HG02852 (cell line): ENCODE measurements around the gene ANXA2.

Experiments
- ATAC-seq: cut with Tn5 transposase; IDR thresholded peaks from one replicate; pipeline ENCODE4 v1.9.1; 2021; ENCODE audit warnings: mild to moderate bottlenecking, moderate library complexity; ENCODE audit not compliant: unreplicated experiment

ANXA2 gene

DNA sequence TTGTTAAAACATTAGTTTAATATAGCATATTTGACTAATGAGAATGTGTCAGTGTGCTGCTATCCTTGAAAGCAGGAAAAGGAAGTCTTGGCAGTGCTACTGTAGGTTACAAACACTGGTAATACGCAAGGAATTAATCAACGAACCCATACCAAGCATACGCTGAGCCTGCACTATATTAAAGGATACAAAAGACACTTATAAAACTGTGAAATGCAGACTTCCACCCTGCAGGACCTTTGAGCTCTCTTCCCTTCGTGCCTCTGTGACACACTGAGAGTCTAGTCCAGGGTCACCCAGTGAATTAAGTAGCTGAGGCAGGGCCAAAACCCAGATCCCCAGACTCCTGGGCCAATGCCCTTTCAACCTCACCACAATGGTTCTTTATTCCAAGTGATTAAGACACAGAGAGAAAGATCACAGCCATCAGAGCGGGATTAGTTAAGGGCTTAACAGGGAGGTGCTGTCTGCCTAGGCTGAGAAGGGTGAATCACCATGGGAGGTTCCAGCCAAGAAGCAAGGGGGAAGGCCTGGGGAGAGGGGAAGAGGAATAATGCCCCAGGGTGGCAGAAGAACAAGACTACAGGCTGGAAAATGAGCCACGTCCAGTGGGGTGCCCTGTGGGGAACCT lies 6.8 kb downstream of the ANXA2 start:
- no peak for ATAC-seq

DNA sequence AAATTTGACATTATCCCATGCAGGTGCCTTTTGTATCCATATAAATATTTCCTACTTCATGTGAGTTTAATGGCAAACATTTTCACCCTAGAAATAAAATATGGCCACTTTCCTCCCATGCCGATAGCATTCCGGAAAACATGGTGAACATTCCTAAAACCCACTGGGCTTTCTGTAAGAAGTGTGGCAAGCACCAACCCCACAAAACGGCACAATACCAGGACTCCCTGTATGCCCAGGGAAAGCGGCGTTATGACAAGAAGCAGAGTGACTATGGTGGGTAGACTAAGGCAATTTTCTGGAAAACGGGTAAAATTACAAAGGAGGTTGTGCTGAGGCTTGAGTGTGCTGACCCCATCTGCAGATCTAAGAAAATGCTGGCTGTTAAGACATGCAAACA lies 7.6 kb downstream of the ANXA2 start:
- ATAC-seq = no peak

DNA sequence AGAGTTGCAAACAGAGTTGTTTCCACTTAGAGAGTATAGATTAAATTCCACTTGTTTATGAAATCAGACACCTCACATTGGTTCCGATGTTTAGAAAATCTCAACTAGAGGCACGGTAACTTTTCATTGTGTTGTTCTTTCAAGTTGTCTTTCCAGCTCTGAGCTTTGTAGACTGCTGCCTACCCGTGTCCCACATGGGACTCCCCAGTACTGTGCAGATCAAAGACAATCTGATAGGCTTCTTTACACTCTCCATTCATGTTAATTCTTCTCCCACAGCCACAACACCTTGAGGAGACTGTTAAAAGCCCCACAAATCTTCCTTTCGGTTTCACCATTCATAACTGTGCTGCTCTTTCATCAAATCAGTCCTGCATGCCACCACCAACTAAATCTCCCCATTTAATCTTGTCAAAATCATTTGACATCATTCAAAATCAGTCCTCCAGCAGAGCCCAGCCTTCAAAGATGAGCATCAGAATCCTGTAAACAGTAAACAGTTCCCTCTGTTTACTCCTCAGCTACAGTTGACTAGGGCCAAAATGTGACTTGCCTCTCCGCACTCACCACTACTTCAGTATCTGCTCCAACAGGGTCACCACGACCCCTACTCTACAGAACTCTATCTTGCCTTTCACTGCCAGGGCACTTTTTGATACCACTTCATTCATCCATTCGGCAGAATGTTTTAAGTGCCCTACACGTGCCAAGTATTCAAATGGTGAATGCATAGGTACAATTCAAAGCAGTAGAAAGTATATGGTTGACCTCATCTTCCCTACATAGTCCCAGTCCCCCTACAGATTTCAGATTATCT lies 8.3 kb downstream of the ANXA2 start:
- peak; percentile 93 for ATAC-seq

DNA sequence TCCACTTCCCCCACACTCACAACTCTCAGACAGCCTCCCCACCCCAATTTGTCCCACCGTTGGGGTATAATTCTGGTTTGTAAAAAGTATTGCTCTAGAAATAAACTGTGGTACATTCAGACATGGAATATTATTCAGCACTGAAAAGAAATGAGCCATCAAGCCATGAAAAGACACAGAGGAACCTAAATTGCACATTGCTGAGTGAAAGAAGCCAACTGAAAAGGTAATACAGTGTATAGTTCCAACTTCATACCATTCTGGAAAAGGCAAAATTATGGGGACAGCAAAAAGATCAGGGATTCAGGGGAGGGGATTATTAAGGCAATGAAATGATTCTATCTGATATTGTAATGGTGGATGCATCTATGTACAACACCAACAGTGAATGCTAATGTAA lies 10.5 kb downstream of the ANXA2 start:
- ATAC-seq = no peak

DNA sequence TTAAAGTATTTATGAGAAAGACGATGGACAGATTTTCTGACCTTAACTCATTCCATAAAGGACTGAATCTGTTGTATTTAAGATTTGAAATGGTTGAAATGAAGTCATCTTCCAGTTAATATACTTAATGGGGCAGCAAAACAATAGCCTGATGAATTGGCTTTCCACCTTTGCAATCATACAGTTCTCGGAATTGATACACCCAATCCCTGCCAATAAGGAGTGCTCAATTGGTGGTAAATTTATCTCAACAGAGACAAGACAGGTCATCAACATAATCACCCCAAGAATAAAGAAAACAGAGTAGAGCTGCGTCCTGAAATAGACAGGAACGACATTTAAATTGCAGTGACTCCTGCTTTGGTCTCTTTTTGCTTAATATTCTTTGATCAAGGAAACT lies 11.2 kb downstream of the ANXA2 start:
- ATAC-seq = no peak

DNA sequence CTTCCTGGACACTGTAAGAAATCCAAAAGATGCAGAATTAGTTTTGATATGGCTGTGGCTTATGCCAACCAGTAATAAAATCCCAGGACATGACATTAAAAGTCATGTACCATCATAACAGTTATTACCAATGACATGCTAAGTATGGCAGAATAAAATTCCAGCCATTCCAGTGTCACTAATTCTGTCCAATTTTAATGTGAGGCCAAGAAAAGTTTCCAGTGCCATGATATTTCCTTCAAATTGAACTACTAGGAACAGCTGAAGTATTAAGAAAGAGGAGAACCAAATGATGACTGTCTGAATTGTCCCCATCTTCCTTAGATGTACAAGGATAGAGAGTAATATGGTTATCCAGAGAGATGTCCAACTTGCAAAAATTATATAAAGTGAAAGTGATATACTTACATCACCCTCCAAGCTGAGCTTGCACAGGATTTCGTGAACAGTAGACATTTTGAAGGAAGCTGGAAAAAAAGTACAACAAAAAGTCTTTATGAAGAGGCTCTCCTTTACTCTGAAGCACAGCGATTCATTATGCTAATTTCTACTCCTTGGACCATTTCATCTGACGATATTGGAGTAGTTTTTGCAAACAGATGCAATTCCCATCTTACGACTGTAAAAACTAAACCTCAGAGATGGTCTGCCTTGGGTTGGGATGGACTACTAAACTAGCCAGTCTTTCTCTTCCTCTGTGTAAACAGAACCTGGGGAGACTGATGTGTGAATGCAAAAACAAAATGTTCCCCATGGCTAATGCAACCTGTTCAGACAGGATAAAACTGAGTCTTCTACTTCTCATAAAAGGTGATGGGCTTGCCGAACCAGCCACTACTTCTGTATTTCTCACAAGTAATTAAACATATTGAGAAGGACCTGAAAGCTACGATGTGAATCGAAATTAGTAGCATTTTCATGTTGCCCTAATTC lies 11.9 kb downstream of the ANXA2 start:
- no peak for ATAC-seq

DNA sequence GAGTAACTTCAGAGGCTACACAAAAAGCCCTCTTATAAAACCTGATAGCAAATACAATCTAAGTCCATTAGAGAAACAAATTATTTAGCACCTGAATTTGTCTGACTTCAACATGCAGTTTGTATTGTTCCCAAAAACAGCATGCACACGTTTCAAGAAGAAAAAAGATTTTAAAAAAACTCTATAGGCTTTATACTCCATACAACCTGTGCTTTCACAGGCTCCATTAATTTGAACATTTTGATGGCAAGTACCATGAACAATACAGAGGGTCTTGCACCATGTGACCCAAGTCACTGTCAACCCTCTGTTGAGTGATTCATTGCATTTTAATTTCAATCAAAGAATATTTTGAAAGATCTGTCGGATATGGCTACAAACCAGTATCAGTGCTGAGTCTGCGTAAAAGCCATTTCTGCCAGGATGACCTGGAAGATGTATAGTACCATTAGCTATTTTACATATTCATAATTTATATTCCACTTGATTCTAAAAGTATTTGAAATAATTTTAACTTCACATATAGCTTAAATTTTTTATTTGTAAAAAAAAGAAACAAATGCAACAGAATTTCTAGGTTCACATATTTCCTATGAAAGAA lies 13.2 kb downstream of the ANXA2 start:
- ATAC-seq = no peak

DNA sequence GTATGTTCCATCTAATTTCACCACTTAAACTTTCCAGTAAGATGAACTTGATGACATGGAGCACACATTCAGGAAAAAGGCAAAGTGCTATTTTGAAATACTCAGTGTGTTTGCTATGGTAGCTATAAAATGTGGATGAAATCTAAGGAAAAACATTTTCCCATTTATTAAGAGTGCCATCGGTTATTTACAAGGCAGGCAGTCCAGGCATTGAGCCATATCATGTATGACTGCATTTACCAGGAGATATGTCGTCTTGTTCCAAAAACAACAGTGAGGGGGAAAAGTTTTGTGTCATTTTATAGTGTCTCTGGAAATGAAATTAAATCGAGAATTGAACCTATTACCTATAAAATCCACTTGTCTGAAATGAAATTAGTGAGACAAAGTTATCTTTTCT lies 13.7 kb downstream of the ANXA2 start:
- ATAC-seq = no peak

DNA sequence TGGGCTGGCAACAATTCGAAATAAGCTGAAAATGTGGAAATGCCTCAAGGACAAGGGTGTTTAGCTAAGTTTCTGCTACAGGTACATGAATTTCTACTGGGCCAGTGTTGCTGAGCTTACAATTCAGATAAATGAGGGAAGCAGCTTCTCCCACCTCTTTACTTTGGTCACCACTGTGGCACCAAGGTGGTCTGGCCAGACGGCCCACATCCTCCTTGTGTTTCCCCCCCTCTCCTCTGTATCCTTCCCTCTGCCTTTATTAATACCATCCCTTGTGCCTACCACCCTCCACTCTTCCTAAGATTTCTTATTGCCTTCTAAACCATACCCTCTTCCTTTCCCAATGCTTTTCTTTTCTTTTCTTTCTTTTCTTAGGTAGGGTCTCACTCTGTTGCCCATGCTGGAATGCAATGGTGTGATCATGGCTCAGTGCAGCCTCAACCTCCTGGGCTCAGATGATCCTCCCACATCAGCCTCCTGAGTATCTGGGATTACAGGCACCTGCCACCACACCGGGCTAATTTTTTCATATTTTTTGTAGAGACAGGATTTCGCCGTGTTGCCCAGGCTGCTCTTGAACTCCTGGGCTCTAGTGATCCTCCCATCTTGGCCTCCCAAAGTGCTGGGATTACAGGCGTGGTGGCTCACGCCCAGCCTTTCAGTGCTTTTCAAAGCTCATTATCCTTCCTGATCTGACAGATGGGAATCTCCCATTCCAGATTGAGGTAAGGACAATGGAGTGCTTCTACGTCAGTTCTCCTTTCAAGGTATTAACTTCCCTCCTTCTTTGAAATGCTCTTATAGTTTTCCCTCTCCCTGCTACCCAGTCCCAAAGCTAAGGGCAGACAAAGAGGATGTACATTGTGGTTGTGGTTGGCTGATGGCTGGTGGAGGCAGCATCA lies 14.8 kb downstream of the ANXA2 start:
- ATAC-seq = no peak

DNA sequence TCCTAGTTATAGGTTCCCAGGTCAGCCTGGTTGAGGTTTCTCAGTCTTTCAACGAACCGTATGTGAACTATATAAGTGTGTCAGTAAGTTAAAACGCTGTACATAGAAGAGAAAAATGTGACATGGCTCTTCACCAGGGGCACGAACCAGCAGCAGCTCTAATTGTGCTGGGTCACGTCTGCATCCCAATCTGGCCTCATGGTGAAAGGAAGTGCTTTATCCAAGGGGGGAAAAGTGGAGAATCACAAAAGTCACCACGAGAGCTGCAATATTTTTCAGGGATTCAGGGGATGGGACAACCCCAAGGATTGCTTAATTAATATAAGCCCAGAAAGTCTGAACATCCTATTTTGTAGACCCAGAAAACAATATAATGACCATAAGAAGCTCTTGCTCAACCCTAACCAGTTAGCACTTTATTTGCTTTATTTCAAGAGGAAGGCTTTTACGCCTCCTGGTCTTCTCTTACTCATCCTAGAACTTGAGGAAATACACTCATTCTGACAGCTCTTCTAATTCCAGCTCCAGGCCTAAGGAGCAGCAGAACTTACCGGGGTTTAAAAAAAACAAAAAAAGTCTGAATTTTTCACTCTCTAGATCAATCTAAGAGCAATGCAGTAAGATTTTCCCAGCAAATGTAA lies 16.5 kb downstream of the ANXA2 start:
- no peak for ATAC-seq

DNA sequence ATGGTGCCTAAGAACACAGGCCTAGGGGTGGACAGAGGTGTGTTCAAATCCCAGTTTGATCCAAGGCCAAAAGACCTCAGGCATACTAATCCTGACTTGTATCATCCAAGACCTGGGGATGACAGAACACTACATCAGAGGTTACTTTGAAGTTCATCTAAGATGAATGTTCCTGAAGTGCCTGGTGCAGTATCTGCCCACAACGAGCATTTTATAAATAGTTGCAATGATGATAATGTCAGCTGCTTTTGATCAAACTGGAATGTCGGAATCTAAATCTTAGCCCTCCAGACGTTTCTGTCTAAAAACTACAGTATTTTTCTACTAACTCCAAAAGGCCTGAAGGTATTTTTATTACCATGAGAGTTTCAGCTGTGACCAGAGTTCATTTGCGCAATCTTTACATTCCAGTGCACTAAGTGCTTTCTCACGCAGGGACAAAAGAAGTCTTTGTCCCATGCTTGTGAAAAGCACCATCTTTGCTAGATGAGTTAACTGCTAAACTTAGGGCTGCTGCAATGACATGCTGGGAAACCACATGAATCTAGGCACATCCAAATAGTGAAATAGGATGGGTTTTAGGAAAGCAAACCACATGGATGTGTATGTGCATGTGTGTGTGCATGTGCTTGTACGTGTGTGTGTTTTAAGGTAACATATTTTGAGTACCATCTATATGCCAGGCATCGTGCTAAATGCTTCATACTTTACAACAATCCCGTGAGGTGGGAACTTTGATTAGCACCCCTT lies 18.1 kb downstream of the ANXA2 start:
- ATAC-seq = no peak

DNA sequence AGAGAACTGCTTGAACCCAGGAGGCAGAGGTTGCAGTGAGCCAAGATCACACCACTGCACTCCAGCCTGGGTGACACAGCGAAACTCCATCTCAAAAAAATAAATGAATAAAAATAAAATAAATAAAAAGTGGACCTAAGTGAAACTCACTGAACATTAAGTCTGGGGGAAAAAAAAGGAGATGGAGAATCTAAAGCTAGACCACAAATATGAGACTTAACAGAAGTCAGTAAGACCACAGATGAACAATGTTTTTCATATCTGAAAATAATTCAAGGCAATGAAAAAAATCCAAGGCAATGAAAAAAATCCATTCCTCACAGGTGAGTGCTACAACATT lies 18.6 kb downstream of the ANXA2 start:
- no peak for ATAC-seq

DNA sequence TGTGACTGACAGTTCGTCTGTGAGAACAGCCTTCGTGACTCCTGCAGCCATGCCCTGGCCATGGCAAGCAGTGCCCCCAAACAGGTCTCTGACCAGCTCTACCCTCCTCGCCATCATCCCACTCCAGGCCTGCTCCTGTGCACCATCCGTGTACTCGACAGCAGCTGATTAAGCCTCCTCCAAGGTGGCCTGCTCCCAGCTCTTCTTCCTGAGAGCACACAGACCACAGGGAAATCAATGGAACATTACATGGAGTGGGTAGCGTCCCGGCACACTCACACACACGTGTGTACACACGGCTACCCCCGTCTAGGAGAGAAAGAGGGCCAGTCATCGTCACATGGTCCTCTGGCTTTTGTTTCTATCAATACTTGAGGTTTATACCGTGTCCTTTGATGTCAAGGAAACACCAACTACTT lies 21.1 kb downstream of the ANXA2 start:
- no peak for ATAC-seq

DNA sequence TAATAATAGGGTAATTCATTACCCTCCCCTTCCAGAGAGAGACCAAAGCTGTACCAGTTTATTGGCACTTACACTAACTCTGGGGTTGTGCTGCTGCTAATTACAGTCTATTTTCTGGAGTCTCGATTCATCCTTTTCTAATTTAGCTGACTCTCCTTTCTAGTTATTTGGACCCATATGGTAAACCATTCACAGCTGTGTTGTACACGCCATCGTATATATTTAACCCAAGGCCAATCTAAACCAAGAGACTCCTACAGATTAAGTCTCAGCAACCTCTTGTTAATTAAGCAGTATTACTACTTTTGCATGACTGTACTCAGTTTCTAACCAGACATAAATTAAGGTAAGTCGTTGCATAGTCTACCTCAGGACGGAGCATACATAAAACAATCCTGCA lies 22.5 kb downstream of the ANXA2 start:
- ATAC-seq = no peak

DNA sequence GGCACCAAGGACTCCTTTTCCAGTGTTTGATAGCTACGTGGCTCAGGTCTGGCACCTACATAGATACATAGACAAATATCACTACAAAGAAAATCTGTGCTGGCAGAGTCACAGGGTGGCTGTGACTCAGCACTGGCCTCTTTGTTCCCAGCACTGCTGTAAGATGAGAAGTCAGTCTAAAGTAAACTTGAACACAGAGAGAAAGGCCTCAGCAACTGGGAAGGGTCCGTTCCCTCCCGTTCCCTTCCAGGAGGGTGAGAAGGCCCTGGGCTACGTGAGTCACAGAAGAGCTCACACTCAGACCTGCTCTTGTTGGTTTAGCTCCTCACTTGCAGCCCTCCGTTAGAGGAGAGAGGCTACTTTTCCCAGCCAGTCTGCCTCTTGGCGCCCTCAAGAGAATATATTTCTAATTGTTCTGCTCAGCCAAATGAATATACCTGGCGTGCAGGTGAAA lies 23.1 kb downstream of the ANXA2 start:
- no peak for ATAC-seq

DNA sequence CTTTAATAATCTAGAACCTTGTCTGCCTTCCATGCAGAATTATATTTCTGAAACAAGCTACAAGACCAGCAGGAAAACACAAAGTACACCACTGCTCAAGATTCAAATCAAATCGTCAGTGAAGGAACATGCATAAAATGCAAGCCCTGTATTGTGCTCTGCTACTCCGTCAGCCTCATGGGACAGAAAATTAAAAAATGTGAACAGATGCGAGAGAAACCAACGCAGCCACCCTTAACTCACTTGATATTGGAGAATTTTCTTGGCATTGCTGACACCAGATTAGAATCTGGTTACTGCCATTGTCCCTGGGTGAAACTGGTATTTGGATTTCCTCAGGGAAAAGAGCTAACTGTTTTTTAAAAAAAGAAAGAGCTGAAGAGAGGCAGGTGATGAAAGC lies 23.6 kb downstream of the ANXA2 start:
- no peak for ATAC-seq

DNA sequence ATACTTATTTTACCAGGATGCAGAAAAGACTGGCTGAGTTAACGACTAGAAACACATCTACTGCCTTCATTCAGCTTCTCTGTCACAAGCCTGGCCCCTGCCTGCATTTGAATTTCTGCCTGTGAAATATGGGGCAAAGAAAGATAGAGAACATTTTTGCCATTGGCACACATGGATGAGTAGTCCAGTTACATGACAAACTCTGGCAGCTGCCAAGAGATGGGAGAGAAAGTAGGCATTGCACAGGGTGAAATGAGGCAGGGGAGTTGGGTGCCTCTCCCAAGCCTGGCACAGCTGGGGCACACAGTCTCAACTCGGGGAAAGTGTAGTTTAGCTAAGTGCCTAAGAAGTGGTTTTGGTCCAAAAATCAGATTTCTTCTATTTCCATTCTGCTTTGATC lies 24.0 kb downstream of the ANXA2 start:
- ATAC-seq = no peak

DNA sequence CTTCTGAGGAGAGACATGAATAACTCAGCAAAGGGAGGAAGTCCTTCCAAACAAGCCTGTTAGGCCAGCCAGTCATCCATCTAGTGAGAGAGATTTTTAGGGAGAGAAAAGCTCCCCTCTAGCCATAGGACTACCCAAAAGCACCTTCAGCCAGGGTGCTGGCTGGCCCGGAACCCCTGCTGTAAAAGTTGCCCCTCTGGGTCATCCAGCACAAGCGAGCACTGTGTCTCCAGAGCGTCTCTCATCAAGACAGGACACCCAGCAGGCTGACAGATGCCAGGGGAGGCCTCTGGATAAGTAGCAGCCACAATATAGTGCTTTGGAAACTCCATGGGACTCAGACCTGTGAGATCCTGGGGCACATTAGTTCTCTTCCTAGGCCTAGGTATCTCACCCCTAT lies 24.5 kb downstream of the ANXA2 start:
- no peak for ATAC-seq

DNA sequence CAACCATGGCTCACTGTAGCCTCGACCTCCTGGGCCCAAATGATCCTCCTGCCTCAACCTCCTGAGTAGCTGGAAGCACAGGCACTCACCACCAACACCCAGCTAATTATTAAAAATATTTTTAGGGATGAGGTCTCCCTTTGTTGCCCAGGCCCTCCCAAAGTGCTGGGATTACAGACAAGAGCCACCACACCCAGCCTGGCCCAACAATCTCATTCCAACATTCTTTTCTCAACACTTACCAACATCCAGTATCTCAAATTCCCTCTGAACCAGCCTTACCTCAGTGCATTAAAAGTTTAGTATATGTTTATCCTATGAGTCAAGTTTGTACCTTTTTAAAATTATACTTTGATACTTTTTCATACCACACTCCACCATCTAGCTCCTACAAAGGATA lies 25.0 kb downstream of the ANXA2 start:
- ATAC-seq = no peak
